Transverse colon (tissue), 4 donors: ENCODE measurements around the gene KRT78. TPM values are rescaled to one million over a fixed set of nuclear protein-coding genes. Genes with fewer than 3 reads are reported as not detected.
"Not testable (repeated sequence)": the region's sequence is repeated elsewhere in the genome, so short reads cannot be mapped to it uniquely, and the experiment has no call there.

Source experiments
- DNase-seq: peaks from one replicate; pipeline ENCODE4 v3.0.0-alpha.2; 2019
- H3K27ac ChIP-seq, 4 donors: fragments of 200-600 bp; sonication (generic); 2 replicates each; pipeline ENCODE4 v1.5.1; 2016 to 2018; ENCODE audit warnings: inconsistent platforms in 4 of 4
- H3K27me3 ChIP-seq: fragments of 200-600 bp; sonication (generic); 2 replicates; pipeline ENCODE4 v1.5.1; 2017; ENCODE audit warnings: inconsistent platforms
- H3K36me3 ChIP-seq, 4 donors: fragments of 200-600 bp; sonication (generic); 2 replicates each; pipeline ENCODE4 v1.5.1; 2017 to 2019; ENCODE audit warnings: inconsistent platforms in 4 of 4
- H3K4me1 ChIP-seq, 4 donors: fragments of 200-600 bp; sonication (generic); 2 replicates each; pipeline ENCODE4 v1.5.1; 2017 to 2020; ENCODE audit warnings: inconsistent platforms in 4 of 4
- H3K4me3 ChIP-seq, 4 donors: fragments of 200-600 bp; sonication (generic); 1 replicate in 1 of 4; 2 replicates in 3 of 4; pipeline versions ENCODE4 v1.5.1 to v1.6.1; 2017 to 2019; ENCODE audit warnings: inconsistent platforms in 4 of 4
- H3K9me3 ChIP-seq, 2 donors: fragments of 200-600 bp; sonication (generic); 2 replicates each; pipeline ENCODE4 v1.5.1; 2017 to 2019; ENCODE audit warnings: inconsistent platforms in 2 of 2
- CTCF ChIP-seq, 5 experiments: fragments of 200-600 bp in 3 of 5; fragments of 450-650 bp in 2 of 5; sonication (generic) in 3 of 5; IDR thresholded peaks; 1 replicate in 2 of 5; 2 replicates in 3 of 5; pipeline ENCODE4 v1.5.1; 2016 to 2017; ENCODE audit warnings: antibody characterized with exemption in 5 of 5, inconsistent platforms in 3 of 5, mild to moderate bottlenecking in 2 of 5, moderate library complexity in 1 of 5
- EP300 ChIP-seq: sonication (generic); formaldehyde crosslinking; IDR thresholded peaks from one replicate; pipeline ENCODE4 v1.6.1; 2017; ENCODE audit warnings: antibody characterized with exemption, low read depth
- POLR2A ChIP-seq: fragments of 450-650 bp; IDR thresholded peaks from one replicate; pipeline ENCODE4 v1.6.1; 2016; ENCODE audit warnings: antibody characterized with exemption, mild to moderate bottlenecking, moderate library complexity
- POLR2AphosphoS5 ChIP-seq, 3 donors: sonication (generic); formaldehyde crosslinking; IDR thresholded peaks; one replicate each; pipeline ENCODE4 v1.6.1; 2016; ENCODE audit warnings: antibody characterized with exemption in 3 of 3
- WGBS, 2 donors: methylation state at CpG; one replicate each; pipeline ENCODE4 v1.1.5; 2018; ENCODE audit warnings: low coverage in 1 of 2; 5-methylcytosine and 5-hydroxymethylcytosine counted together
- in situ Hi-C, 4 donors: fragments of 200-750 bp; cut with MboI; loops; one replicate each; pipeline versions ENCODE4 v1.15.0 to v1.15.1; 2017; ENCODE audit warnings: low sequenced_read_pairs in 3 of 4, low pct_ligation_motif_present in 1 of 4, low pct_unique_long_range_greater_than_20kb in 1 of 4
- intact Hi-C: fragments of 100-400 bp; cut with DNase I; formaldehyde crosslinking; loops from one replicate; pipeline ENCODE4 v1.15.1; 2023; ENCODE audit warnings: low total_unique reads
- total RNA-seq, 4 donors: library from RNA; depleted of rRNA; stranded (reverse); fragments of >200 nt; gene quantifications; one replicate each; pipeline ENCODE4 v1.1.0, GENCODE V29; 2016

The KRT78 gene
- total RNA-seq, 4 donors from 2014 or later: not detected

DNA sequence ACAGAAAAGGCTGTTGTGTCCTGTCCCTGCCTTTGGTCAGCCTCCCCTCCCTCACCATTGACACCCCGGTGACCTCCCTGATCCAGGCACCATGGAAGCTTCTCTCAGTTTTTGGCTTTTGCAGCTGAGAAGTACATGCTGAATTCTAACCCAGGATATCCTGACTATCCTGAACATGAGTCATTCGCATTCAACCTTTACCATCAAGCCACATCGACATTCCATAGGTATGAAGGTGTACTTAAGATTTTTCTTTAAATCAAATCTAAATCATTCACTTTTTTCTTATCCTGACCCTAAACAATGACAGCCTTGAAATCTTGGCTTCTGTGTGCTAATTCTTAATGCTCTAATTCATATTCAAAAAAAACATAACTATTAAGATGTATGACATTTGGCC lies 8.7 kb upstream of the KRT78 start:
- in situ Hi-C loops (loop anchor here in 1 of 4 donors (25.0 kb wide), 1 partner anchor 470 kb away; the partner anchor contains the start of gene KRT84), intact Hi-C loops (no loop called here)
- Histone ChIP-seq H3K27ac (no peak overlapping the region), H3K4me3 (no peak overlapping the region), H3K9me3 (no peaks in the 10 kb centered on the region), H3K4me1 (no peaks in the 10 kb centered on the region), H3K27me3 (no peaks in the 10 kb centered on the region), H3K36me3 (no peaks in the 10 kb centered on the region)
- DNase-seq: no peak
- no peak for TF ChIP-seq POLR2A
- WGBS, 2 donors: 83 to 90% methylated on average over 1 to 3 of the region's 3 CpGs

GRCh38 chr12:52856787-52857186 lies 8.0 kb upstream of the KRT78 start:
- H3K27ac ChIP-seq: no peak overlapping the region
- WGBS, 2 donors: 78 to 80% methylated on average over 1 to 3 of the region's 3 CpGs
- TF ChIP-seq POLR2AphosphoS5 (IDR thresholded peaks at IDR 0.05) (no peak), CTCF (IDR thresholded peaks at IDR 0.05) (no peak), EP300 (no peak), POLR2A (no peak)
- no peaks in the 10 kb centered on the region for H3K27me3 ChIP-seq
- in situ Hi-C loops (loop anchor here in 1 of 4 donors (25.0 kb wide), 1 partner anchor 469 kb away; the partner anchor contains the start of gene KRT84), intact Hi-C loops (no loop called here)
- no peak for DNase-seq
- no peak overlapping the region for H3K4me3 ChIP-seq
- no peaks in the 10 kb centered on the region for H3K9me3 ChIP-seq
- H3K36me3 ChIP-seq: no peaks in the 10 kb centered on the region
- H3K4me1 ChIP-seq: no peaks in the 10 kb centered on the region

- H3K27me3 ChIP-seq, H3K4me1 ChIP-seq, intact Hi-C loops, DNase-seq, H3K27ac ChIP-seq, H3K9me3 ChIP-seq, H3K4me3 ChIP-seq, H3K36me3 ChIP-seq: not testable (repeated sequence)
- in situ Hi-C loops: loop anchor here in 1 of 4 donors (25.0 kb wide), 1 partner anchor 469 kb away; the partner anchor contains the start of gene KRT84
- 91 to 100% methylated on average over 2 of the region's 2 CpGs for WGBS, 2 donors
Measured at GRCh38 chr12:52856077-52856476, 7.3 kb upstream of the KRT78 start.

DNA sequence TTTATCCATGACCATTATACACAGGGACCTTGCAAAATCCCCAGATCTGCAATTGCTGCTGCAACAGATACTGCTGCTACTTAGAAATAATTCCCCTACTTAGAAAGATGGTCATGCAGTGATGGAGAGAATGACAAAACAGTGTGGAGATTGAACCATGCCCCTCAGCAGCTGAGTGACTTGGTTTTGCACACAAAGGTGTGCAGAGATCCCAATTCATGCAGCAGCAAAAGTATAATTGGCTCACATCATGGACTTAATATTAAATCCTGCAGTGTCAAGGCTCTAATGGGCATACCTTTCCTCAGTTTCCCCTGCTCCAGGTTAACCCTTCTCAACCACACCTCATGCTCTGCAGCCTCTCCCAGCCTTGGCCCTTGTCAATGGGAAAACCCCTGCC lies 3.0 kb upstream of the KRT78 start:
- Histone ChIP-seq H3K27ac (no peak overlapping the region), H3K27me3 (no peaks in the 10 kb centered on the region), H3K4me1 (no peaks in the 10 kb centered on the region), H3K36me3 (no peaks in the 10 kb centered on the region), H3K9me3 (no peaks in the 10 kb centered on the region), H3K4me3 (no peak overlapping the region)
- no peak for TF ChIP-seq EP300
- no peak for DNase-seq
- in situ Hi-C loops (loop anchor here in 1 of 4 donors (25.0 kb wide), 1 partner anchor 464 kb away; the partner anchor contains the start of gene KRT84), intact Hi-C loops (no loop called here)

- Histone ChIP-seq H3K27ac (no peak overlapping the region), H3K9me3 (no peaks in the 10 kb centered on the region), H3K36me3 (no peaks in the 10 kb centered on the region), H3K4me1 (no peaks in the 10 kb centered on the region), H3K4me3 (no peak overlapping the region), H3K27me3 (no peaks in the 10 kb centered on the region)
- WGBS, 2 donors: 66 to 78% methylated on average over 4 to 5 of the region's 5 CpGs
- TF ChIP-seq CTCF (IDR thresholded peaks at IDR 0.05) (no peak), EP300 (no peak)
- intact Hi-C loops: no loop called here
- no peak for DNase-seq
- in situ Hi-C loops: loop anchor here in 1 of 4 donors (25.0 kb wide), 1 partner anchor 463 kb away; the partner anchor contains the start of gene KRT84
Measured at GRCh38 chr12:52850681-52851080, 1.9 kb upstream of the KRT78 start.

GRCh38 chr12:52849511-52849910 lies 717 bp upstream of the KRT78 start:
- Histone ChIP-seq H3K27me3 (no peaks in the 10 kb centered on the region), H3K4me3 (no peak overlapping the region), H3K27ac (no peak overlapping the region), H3K9me3 (no peaks in the 10 kb centered on the region), H3K4me1 (no peaks in the 10 kb centered on the region), H3K36me3 (no peaks in the 10 kb centered on the region)
- 73 to 87% methylated on average over 3 to 6 of the region's 6 CpGs for WGBS, 2 donors
- intact Hi-C loops (no loop called here), in situ Hi-C loops (no loop called here)
- DNase-seq: no peak
- TF ChIP-seq POLR2AphosphoS5 (IDR thresholded peaks at IDR 0.05) (no peak), CTCF (IDR thresholded peaks at IDR 0.05) (no peak), EP300 (no peak), POLR2A (no peak)
